ENCODE measurements around the gene GNAS.

GNAS gene

GRCh38 chr20:58898629-58899408 lies 46.3 kb downstream of the GNAS start:
- Histone ChIP-seq H3K9me3 (ENCODE audit: control insufficient read depth, low read length) (no peaks in the 10 kb centered on the region), H3K27ac (ENCODE audit: low read depth, low read length, severe bottlenecking) (no peak overlapping the region), H3K36me3 (ENCODE audit: control insufficient read depth, insufficient read depth, low read length) (peaks cover 91% of the 10 kb centered on the region), H3K4me1 (ENCODE audit: control insufficient read depth, insufficient read depth, low read length, poor library complexity, severe bottlenecking) (peaks cover 50% of the 10 kb centered on the region), H3K4me3 (ENCODE audit: extremely low read depth, insufficient read depth, low read length, poor library complexity, severe bottlenecking) (no peak overlapping the region)
- 93 to 94% methylated on average over 4 to 13 of the region's 15 CpGs for WGBS, 2 experiments (ENCODE audit: insufficient coverage in 2 of 2)

- Histone ChIP-seq H3K36me3 (ENCODE audit: control insufficient read depth, insufficient read depth, low read length) (peaks cover 96% of the 10 kb centered on the region), H3K4me3 (ENCODE audit: extremely low read depth, insufficient read depth, low read length, poor library complexity, severe bottlenecking) (no peak overlapping the region), H3K4me1 (ENCODE audit: control insufficient read depth, insufficient read depth, low read length, poor library complexity, severe bottlenecking) (peaks cover 50% of the 10 kb centered on the region), H3K9me3 (ENCODE audit: control insufficient read depth, low read length) (no peaks in the 10 kb centered on the region), H3K27ac (ENCODE audit: low read depth, low read length, severe bottlenecking) (no peak overlapping the region)
- WGBS, 2 experiments (ENCODE audit: insufficient coverage in 2 of 2) = 85% methylated on average over 4 of the region's 10 CpGs; no CpG with 5 or more reads in 1 of the 2 experiments
These were observed 47.0 kb downstream of the GNAS start for GRCh38 chr20:58899512-58899911.

- H3K4me1 ChIP-seq (ENCODE audit: control insufficient read depth, insufficient read depth, low read length, poor library complexity, severe bottlenecking) = peaks cover 46% of the 10 kb centered on the region
- no peak overlapping the region for H3K4me3 ChIP-seq (ENCODE audit: extremely low read depth, insufficient read depth, low read length, poor library complexity, severe bottlenecking)
- H3K27ac ChIP-seq (ENCODE audit: low read depth, low read length, severe bottlenecking) = no peak overlapping the region
- H3K36me3 ChIP-seq (ENCODE audit: control insufficient read depth, insufficient read depth, low read length) = peaks cover 96% of the 10 kb centered on the region
- WGBS, 2 experiments (ENCODE audit: insufficient coverage in 2 of 2) = 40 to 67% methylated on average over 1 of the region's 7 CpGs
- no peaks in the 10 kb centered on the region for H3K9me3 ChIP-seq (ENCODE audit: control insufficient read depth, low read length)
These were observed 47.9 kb downstream of the GNAS start for GRCh38 chr20:58900397-58900796.

GRCh38 chr20:58901488-58902402 lies 49.2 kb downstream of the GNAS start:
- Histone ChIP-seq H3K4me3 (ENCODE audit: extremely low read depth, insufficient read depth, low read length, poor library complexity, severe bottlenecking) (no peak overlapping the region), H3K9me3 (ENCODE audit: control insufficient read depth, low read length) (no peaks in the 10 kb centered on the region), H3K27ac (ENCODE audit: low read depth, low read length, severe bottlenecking) (no peak overlapping the region), H3K4me1 (ENCODE audit: control insufficient read depth, insufficient read depth, low read length, poor library complexity, severe bottlenecking) (peaks cover 47% of the 10 kb centered on the region), H3K36me3 (ENCODE audit: control insufficient read depth, insufficient read depth, low read length) (peaks cover 96% of the 10 kb centered on the region)
- 93 to 94% methylated on average over 2 to 3 of the region's 19 CpGs for WGBS, 2 experiments (ENCODE audit: insufficient coverage in 2 of 2)

- H3K36me3 ChIP-seq (ENCODE audit: control insufficient read depth, insufficient read depth, low read length) = peaks cover 94% of the 10 kb centered on the region
- 91 to 98% methylated on average over 9 of the region's 9 CpGs for WGBS, 2 experiments (ENCODE audit: insufficient coverage in 2 of 2)
- no peak overlapping the region for H3K27ac ChIP-seq (ENCODE audit: low read depth, low read length, severe bottlenecking)
- no peak overlapping the region for H3K4me3 ChIP-seq (ENCODE audit: extremely low read depth, insufficient read depth, low read length, poor library complexity, severe bottlenecking)
- no peaks in the 10 kb centered on the region for H3K9me3 ChIP-seq (ENCODE audit: control insufficient read depth, low read length)
- H3K4me1 ChIP-seq (ENCODE audit: control insufficient read depth, insufficient read depth, low read length, poor library complexity, severe bottlenecking) = peaks cover 47% of the 10 kb centered on the region
These were observed 51.1 kb downstream of the GNAS start for GRCh38 chr20:58903614-58904013.

GRCh38 chr20:58905236-58905635 lies 52.7 kb downstream of the GNAS start:
- no peak overlapping the region for H3K27ac ChIP-seq (ENCODE audit: low read depth, low read length, severe bottlenecking)
- H3K4me1 ChIP-seq (ENCODE audit: control insufficient read depth, insufficient read depth, low read length, poor library complexity, severe bottlenecking) = peaks cover 37% of the 10 kb centered on the region
- H3K9me3 ChIP-seq (ENCODE audit: control insufficient read depth, low read length) = no peaks in the 10 kb centered on the region
- H3K4me3 ChIP-seq (ENCODE audit: extremely low read depth, insufficient read depth, low read length, poor library complexity, severe bottlenecking) = no peak overlapping the region
- 100% methylated on average over 1 of the region's 6 CpGs; no CpG with 5 or more reads in 1 of the 2 experiments for WGBS, 2 experiments (ENCODE audit: insufficient coverage in 2 of 2)
- peaks cover 94% of the 10 kb centered on the region for H3K36me3 ChIP-seq (ENCODE audit: control insufficient read depth, insufficient read depth, low read length)

GRCh38 chr20:58906111-58906510 lies 53.6 kb downstream of the GNAS start:
- WGBS, 2 experiments (ENCODE audit: insufficient coverage in 2 of 2) = 100% methylated on average over 1 of the region's 5 CpGs

GRCh38 chr20:58906894-58907293 lies 54.4 kb downstream of the GNAS start:
- 92% methylated on average over 2 of the region's 3 CpGs; no CpG with 5 or more reads in 1 of the 2 experiments for WGBS, 2 experiments (ENCODE audit: insufficient coverage in 2 of 2)
- peak overlapping the region; percentile 92 for H3K27ac ChIP-seq (ENCODE audit: low read depth, low read length, severe bottlenecking)
- H3K9me3 ChIP-seq (ENCODE audit: control insufficient read depth, low read length) = no peaks in the 10 kb centered on the region
- no peak overlapping the region for H3K4me3 ChIP-seq (ENCODE audit: extremely low read depth, insufficient read depth, low read length, poor library complexity, severe bottlenecking)
- peaks cover 35% of the 10 kb centered on the region for H3K4me1 ChIP-seq (ENCODE audit: control insufficient read depth, insufficient read depth, low read length, poor library complexity, severe bottlenecking)
- peaks cover 97% of the 10 kb centered on the region for H3K36me3 ChIP-seq (ENCODE audit: control insufficient read depth, insufficient read depth, low read length)

More at GRCh38 chr20:58906111-58906510, 53.6 kb downstream of the GNAS start:
- Histone ChIP-seq H3K27ac (ENCODE audit: low read depth, low read length, severe bottlenecking) (no peak overlapping the region), H3K9me3 (ENCODE audit: control insufficient read depth, low read length) (no peaks in the 10 kb centered on the region), H3K4me1 (ENCODE audit: control insufficient read depth, insufficient read depth, low read length, poor library complexity, severe bottlenecking) (peaks cover 35% of the 10 kb centered on the region), H3K4me3 (ENCODE audit: extremely low read depth, insufficient read depth, low read length, poor library complexity, severe bottlenecking) (no peak overlapping the region), H3K36me3 (ENCODE audit: control insufficient read depth, insufficient read depth, low read length) (peaks cover 97% of the 10 kb centered on the region)

GRCh38 chr20:58907320-58908137 lies 55.0 kb downstream of the GNAS start:
- WGBS, 2 experiments (ENCODE audit: insufficient coverage in 2 of 2) = 73 to 82% methylated on average over 6 to 7 of the region's 13 CpGs
- H3K27ac ChIP-seq (ENCODE audit: low read depth, low read length, severe bottlenecking) = peak overlapping the region; percentile 92
- H3K9me3 ChIP-seq (ENCODE audit: control insufficient read depth, low read length) = no peaks in the 10 kb centered on the region
- no peak overlapping the region for H3K4me3 ChIP-seq (ENCODE audit: extremely low read depth, insufficient read depth, low read length, poor library complexity, severe bottlenecking)
- H3K4me1 ChIP-seq (ENCODE audit: control insufficient read depth, insufficient read depth, low read length, poor library complexity, severe bottlenecking) = peaks cover 33% of the 10 kb centered on the region
- H3K36me3 ChIP-seq (ENCODE audit: control insufficient read depth, insufficient read depth, low read length) = peaks cover 97% of the 10 kb centered on the region

GRCh38 chr20:58908221-58908620 lies 55.7 kb downstream of the GNAS start:
- peaks cover 91% of the 10 kb centered on the region for H3K36me3 ChIP-seq (ENCODE audit: control insufficient read depth, insufficient read depth, low read length)
- H3K4me3 ChIP-seq (ENCODE audit: extremely low read depth, insufficient read depth, low read length, poor library complexity, severe bottlenecking) = no peak overlapping the region
- peaks cover 33% of the 10 kb centered on the region for H3K4me1 ChIP-seq (ENCODE audit: control insufficient read depth, insufficient read depth, low read length, poor library complexity, severe bottlenecking)
- H3K9me3 ChIP-seq (ENCODE audit: control insufficient read depth, low read length) = no peaks in the 10 kb centered on the region
- 89 to 93% methylated on average over 2 to 4 of the region's 4 CpGs for WGBS, 2 experiments (ENCODE audit: insufficient coverage in 2 of 2)
- peak overlapping the region; percentile 92 for H3K27ac ChIP-seq (ENCODE audit: low read depth, low read length, severe bottlenecking)
